IMR-90 (cell line): ENCODE measurements around the gene SLC8A1. TPM values are rescaled to one million over a fixed set of nuclear protein-coding genes. Genes with fewer than 3 reads are reported as not detected.

ENCODE experiments used
- ATAC-seq: fragments of 200-7000 bp; cut with Tn5 transposase; 2 replicates; pipeline ENCODE4 v1.9.1; 2020; ENCODE audit warnings: low read depth, mild to moderate bottlenecking, moderate library complexity
- BruUV-seq: library from RNA; stranded (reverse); fragments of 400-500 nt; replicated peaks from 2 replicates; lab custom pipeline; 2021; lab: Mats Ljungman, UMichigan
- CTCF ChIA-PET: fragments of 300-600 bp; formaldehyde crosslinking; extraction: SDS; loops from one replicate; lab custom pipeline; 2021; ENCODE audit warnings: antibody characterized with exemption; lab: Yijun Ruan, JAX
- POLR2A ChIA-PET: fragments of 300-600 bp; sonication (Branson Sonifier 250); formaldehyde crosslinking; loops from one replicate; lab custom pipeline; 2022; ENCODE audit warnings: antibody characterized with exemption; ENCODE audit not compliant: unreplicated experiment; lab: Charles Lee
- DNase-seq: peaks from one replicate; pipeline ENCODE4 v3.0.0; 2013
- H2AFZ ChIP-seq: replicated peaks from 2 replicates; pipeline ENCODE3; 2013; ENCODE audit warnings: low read length, mild to moderate bottlenecking; ENCODE audit not compliant: poor library complexity
- H2AK5ac ChIP-seq: 2 replicates; pipeline ENCODE4 v1.6.1; 2013; ENCODE audit warnings: low read depth, low read length, inconsistent platforms
- H2AK9ac ChIP-seq: replicated peaks from 2 replicates; pipeline ENCODE3; 2013; ENCODE audit warnings: mild to moderate bottlenecking, low read depth, low read length, moderate library complexity; ENCODE audit not compliant: poor library complexity
- H2BK120ac ChIP-seq: 2 replicates; pipeline ENCODE4 v1.6.1; 2013; ENCODE audit warnings: low read depth, low read length, inconsistent platforms
- H2BK15ac ChIP-seq: 3 replicates; pipeline ENCODE4 v1.6.1; 2013; ENCODE audit warnings: low read depth, low read length, inconsistent platforms
- H2BK20ac ChIP-seq: 2 replicates; pipeline ENCODE4 v1.6.1; 2013; ENCODE audit warnings: low read depth, mild to moderate bottlenecking, inconsistent platforms, low read length, moderate library complexity
- H2BK5ac ChIP-seq: 2 replicates; pipeline ENCODE4 v1.6.1; 2013; ENCODE audit warnings: mild to moderate bottlenecking, low read depth, low read length, inconsistent platforms; ENCODE audit not compliant: poor library complexity, severe bottlenecking
- H3K14ac ChIP-seq: replicated peaks from 2 replicates; pipeline ENCODE4 v1.6.1; 2013; ENCODE audit warnings: low read depth, low read length, inconsistent platforms
- H3K18ac ChIP-seq: 2 replicates; pipeline ENCODE4 v1.6.1; 2013; ENCODE audit warnings: low read depth, low read length, control low read depth
- H3K23ac ChIP-seq: 2 replicates; pipeline ENCODE4 v1.6.1; 2013; ENCODE audit warnings: low read depth, low read length, inconsistent platforms
- H3K27ac ChIP-seq: 2 replicates; pipeline ENCODE4 v1.5.1; 2013; ENCODE audit warnings: mild to moderate bottlenecking, control low read depth, low read length; ENCODE audit not compliant: insufficient read depth
- H3K27me3 ChIP-seq: 2 replicates; pipeline ENCODE4 v1.6.1; 2013; ENCODE audit warnings: low read length; ENCODE audit not compliant: control insufficient read depth, insufficient read depth
- H3K36me3 ChIP-seq: 2 replicates; pipeline ENCODE4 v1.6.1; 2013; ENCODE audit warnings: low read length, mixed read lengths; ENCODE audit not compliant: control insufficient read depth, insufficient read depth
- H3K4ac ChIP-seq: 2 replicates; pipeline ENCODE4 v1.6.1; 2013; ENCODE audit warnings: low read depth, low read length, inconsistent platforms
- H3K4me1 ChIP-seq: 2 replicates; pipeline ENCODE4 v1.6.1; 2013; ENCODE audit warnings: low read length, mixed read lengths; ENCODE audit not compliant: control insufficient read depth, insufficient read depth
- H3K4me2 ChIP-seq: 2 replicates; pipeline ENCODE4 v1.6.1; 2013; ENCODE audit warnings: low read depth, mild to moderate bottlenecking, control low read depth, low read length, moderate library complexity
- H3K4me3 ChIP-seq: 2 replicates; pipeline ENCODE4 v1.5.1; 2013; ENCODE audit warnings: low read depth, mild to moderate bottlenecking, control low read depth, low read length, moderate library complexity; ENCODE audit not compliant: insufficient read depth
- H3K56ac ChIP-seq: 2 replicates; pipeline ENCODE4 v1.6.1; 2013; ENCODE audit warnings: low read length, inconsistent platforms; ENCODE audit not compliant: insufficient read depth; ENCODE audit errors: extremely low read depth
- H3K79me1 ChIP-seq, 2 experiments: 2 replicates each; pipeline ENCODE4 v1.6.1; 2013; ENCODE audit warnings: low read length in 2 of 2, inconsistent platforms in 1 of 2, low read depth in 1 of 2
- H3K9ac ChIP-seq: 2 replicates; pipeline ENCODE4 v1.6.1; 2013; ENCODE audit warnings: low read depth, low read length, control low read depth
- H3K9me1 ChIP-seq: 2 replicates; pipeline ENCODE4 v1.6.1; 2013; ENCODE audit warnings: low read length, inconsistent platforms; ENCODE audit not compliant: insufficient read depth
- H3K9me3 ChIP-seq: 2 replicates; pipeline ENCODE4 v1.6.1; 2013; ENCODE audit warnings: low read length; ENCODE audit not compliant: control insufficient read depth, insufficient read depth
- H4K20me1 ChIP-seq: 2 replicates; pipeline ENCODE4 v1.6.1; 2013; ENCODE audit warnings: low read length, inconsistent platforms; ENCODE audit not compliant: insufficient read depth
- H4K5ac ChIP-seq: 2 replicates; pipeline ENCODE4 v1.6.1; 2013; ENCODE audit warnings: mild to moderate bottlenecking, low read depth, low read length, control low read depth
- H4K8ac ChIP-seq, 2 experiments: 2 replicates each; pipeline ENCODE4 v1.6.1; 2013; ENCODE audit warnings: low read depth in 2 of 2, low read length in 2 of 2, control low read depth in 1 of 2, inconsistent platforms in 1 of 2
- H4K91ac ChIP-seq: 2 replicates; pipeline ENCODE4 v1.6.1; 2013; ENCODE audit warnings: low read depth, low read length, inconsistent platforms; ENCODE audit not compliant: insufficient read depth
- CEBPB ChIP-seq: IDR thresholded peaks from 2 replicates; pipeline ENCODE4 v1.6.1; 2012; ENCODE audit warnings: low read depth, low read length, improper control_type of control experiment
- CHD1 ChIP-seq: IDR thresholded peaks from 2 replicates; pipeline ENCODE4 v1.6.1; 2012; ENCODE audit warnings: low read depth, low read length, improper control_type of control experiment
- FOS ChIP-seq: fragments of 150-350 bp; IDR thresholded peaks from 2 replicates; pipeline ENCODE4 v1.6.1; 2016; ENCODE audit warnings: low read depth, low read length
- MAFK ChIP-seq: IDR thresholded peaks from 2 replicates; pipeline ENCODE4 v1.6.1; 2012; ENCODE audit warnings: low read depth, low read length, improper control_type of control experiment
- MAZ ChIP-seq: IDR thresholded peaks from 2 replicates; pipeline ENCODE4 v1.6.1; 2012; ENCODE audit warnings: low read depth, mild to moderate bottlenecking, low read length, improper control_type of control experiment, moderate library complexity, borderline replicate concordance
- MXI1 ChIP-seq: IDR thresholded peaks from 2 replicates; pipeline ENCODE4 v1.6.1; 2012; ENCODE audit warnings: low read depth, mild to moderate bottlenecking, low read length, moderate library complexity, borderline replicate concordance
- NFE2L2 ChIP-seq: fragments of 150-350 bp; IDR thresholded peaks from 2 replicates; pipeline ENCODE4 v1.6.1; 2016; ENCODE audit warnings: low read depth, mild to moderate bottlenecking, low read length
- RAD21 ChIP-seq: IDR thresholded peaks from 2 replicates; pipeline ENCODE4 v1.6.1; 2012; ENCODE audit warnings: low read length, improper control_type of control experiment
- RCOR1 ChIP-seq: IDR thresholded peaks from 2 replicates; pipeline ENCODE4 v1.6.1; 2012; ENCODE audit warnings: mild to moderate bottlenecking, low read length, improper control_type of control experiment; ENCODE audit not compliant: insufficient replicate concordance
- RFX5 ChIP-seq: IDR thresholded peaks from 2 replicates; pipeline ENCODE4 v1.8.0; 2012; ENCODE audit warnings: low read depth, mild to moderate bottlenecking, low read length, moderate library complexity
- SMC3 ChIP-seq: fragments of 150-350 bp; IDR thresholded peaks from 2 replicates; pipeline ENCODE4 v1.6.1; 2016; ENCODE audit warnings: low read depth, mild to moderate bottlenecking, antibody characterized with exemption, low read length, moderate library complexity
- WGBS, 2 experiments: methylation state at CpG; one replicate each; pipeline versions ENCODE4 v1.1.5 to v1.1.7; 2013; ENCODE audit warnings: missing lambda C conversion rate in 2 of 2; ENCODE audit not compliant: insufficient read length in 1 of 2; ENCODE audit errors: extremely low coverage in 2 of 2; 5-methylcytosine and 5-hydroxymethylcytosine counted together
- dilution Hi-C: fragments of 300-500 bp; cut with HindIII; formaldehyde crosslinking; loops from one replicate; pipeline ENCODE4 v1.14.3; 2018; ENCODE audit warnings: low sequenced_read_pairs; ENCODE audit not compliant: unreplicated experiment
- in situ Hi-C: fragments of 300-500 bp; cut with MboI; formaldehyde crosslinking; loops from 3 replicates; pipeline ENCODE4 v1.14.3; 2019; ENCODE audit warnings: low sequenced_read_pairs, inconsistent platforms, mixed read lengths
- intact Hi-C: fragments of 100-400 bp; cut with micrococcal nuclease; formaldehyde crosslinking; loops from 2 replicates; pipeline ENCODE4 v1.10.0; 2022
- polyA plus RNA-seq, 3 experiments: library from polyadenylated mRNA; depleted of rRNA; stranded (reverse); fragments of >200 nt; gene quantifications; 2 replicates each; pipeline ENCODE4 v1.2.3, GENCODE V29; 2012; ENCODE audit warnings: low replicate concordance in 1 of 3
- total RNA-seq: library from RNA; depleted of rRNA; stranded (reverse); fragments of >200 nt; gene quantifications from 2 replicates; pipeline ENCODE4 v1.2.3, GENCODE V29; 2012
- TF ChIP-seq, protein P1 (sequence below): conservative IDR thresholded peaks from 2 replicates; pipeline ENCODE4 v1.5.1; 2012; ENCODE audit warnings: mild to moderate bottlenecking, low read depth, low read length, improper control_type of control experiment

The SLC8A1 gene
- total and polyA plus RNA-seq, 2 of the 4 experiments (the other 2 are of a cell fraction): 7.7 to 57.0 TPM

DNA sequence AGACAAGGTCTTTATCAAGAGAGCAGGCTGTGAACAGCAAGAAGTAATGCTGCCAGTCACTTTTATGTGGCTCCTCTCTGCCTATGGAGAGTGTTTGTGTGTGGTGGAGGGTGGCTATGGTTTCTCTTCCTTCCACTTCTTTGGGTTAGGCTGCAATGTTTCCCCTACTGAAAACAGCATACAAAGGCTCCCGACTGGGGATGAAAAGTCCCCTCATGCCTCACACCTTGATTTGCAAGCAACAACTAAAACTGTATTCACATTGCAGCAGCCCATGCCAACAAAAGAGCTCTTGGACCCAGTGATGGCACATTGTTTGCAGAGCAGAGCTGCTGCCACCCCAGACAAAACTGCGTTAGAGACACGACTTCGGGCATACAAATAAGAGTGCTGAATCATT lies 301.6 kb downstream of the SLC8A1 start:
- Histone ChIP-seq H2BK20ac (no peak overlapping the region), H3K79me1 (no peaks in the 10 kb centered on the region), H2AFZ (no peak overlapping the region), H4K5ac (no peak overlapping the region), H2AK5ac (no peak overlapping the region), H3K4ac (no peak overlapping the region), H3K36me3 (peaks cover 4% of the 10 kb centered on the region), H3K23ac (no peak overlapping the region), H2AK9ac (no peak overlapping the region), H4K8ac (no peak overlapping the region), H3K4me1 (peaks cover 1% of the 10 kb centered on the region; the same call in 1 of the 2 replicates), H2BK15ac (no peak overlapping the region), H3K56ac (no peak overlapping the region), H3K9me3 (no peaks in the 10 kb centered on the region; the same call in 1 of the 2 replicates), H4K91ac (no peak overlapping the region), H4K20me1 (no peaks in the 10 kb centered on the region), H3K9ac (no peak overlapping the region), H3K18ac (no peak overlapping the region), H3K4me3 (no peak overlapping the region), H2BK5ac (no peak overlapping the region), H3K27me3 (no peaks in the 10 kb centered on the region), H2BK120ac (no peak overlapping the region), H3K4me2 (no peak overlapping the region), H3K14ac (no peak overlapping the region), H3K9me1 (0 out of 2 replicates have a peak, but pooled peaks cover 6% of the 10 kb centered on the region), H3K27ac (no peak overlapping the region)
- DNase-seq (no peak), ATAC-seq (no peak)
- TF ChIP-seq SMC3 (no peak), RFX5 (no peak), MXI1 (no peak), MAZ (no peak), CHD1 (no peak), MAFK (no peak), RCOR1 (no peak), NFE2L2 (no peak), CEBPB (no peak), RAD21 (no peak), FOS (no peak)
- TF ChIP-seq, protein P1, sequence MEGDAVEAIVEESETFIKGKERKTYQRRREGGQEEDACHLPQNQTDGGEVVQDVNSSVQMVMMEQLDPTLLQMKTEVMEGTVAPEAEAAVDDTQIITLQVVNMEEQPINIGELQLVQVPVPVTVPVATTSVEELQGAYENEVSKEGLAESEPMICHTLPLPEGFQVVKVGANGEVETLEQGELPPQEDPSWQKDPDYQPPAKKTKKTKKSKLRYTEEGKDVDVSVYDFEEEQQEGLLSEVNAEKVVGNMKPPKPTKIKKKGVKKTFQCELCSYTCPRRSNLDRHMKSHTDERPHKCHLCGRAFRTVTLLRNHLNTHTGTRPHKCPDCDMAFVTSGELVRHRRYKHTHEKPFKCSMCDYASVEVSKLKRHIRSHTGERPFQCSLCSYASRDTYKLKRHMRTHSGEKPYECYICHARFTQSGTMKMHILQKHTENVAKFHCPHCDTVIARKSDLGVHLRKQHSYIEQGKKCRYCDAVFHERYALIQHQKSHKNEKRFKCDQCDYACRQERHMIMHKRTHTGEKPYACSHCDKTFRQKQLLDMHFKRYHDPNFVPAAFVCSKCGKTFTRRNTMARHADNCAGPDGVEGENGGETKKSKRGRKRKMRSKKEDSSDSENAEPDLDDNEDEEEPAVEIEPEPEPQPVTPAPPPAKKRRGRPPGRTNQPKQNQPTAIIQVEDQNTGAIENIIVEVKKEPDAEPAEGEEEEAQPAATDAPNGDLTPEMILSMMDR: no peak
- intact Hi-C loops: no loop called here
- BruUV-seq: no TSS peak
- in situ Hi-C loops: no loop called here
- dilution Hi-C loops: no loop called here
- 100% methylated on average over 3 of the region's 4 CpGs; no CpG with 5 or more reads in 1 of the 2 experiments for WGBS, 2 experiments
- POLR2A ChIA-PET: no interaction called here
- CTCF ChIA-PET: no interaction called here
